Sigmoid colon (tissue), 7 donors: ENCODE results near the gene IGFL2. TPM values are rescaled to one million over a fixed set of nuclear protein-coding genes. Genes with fewer than 3 reads are reported as not detected.

Source experiments
- DNase-seq: peaks from one replicate; pipeline ENCODE4 v3.0.0-alpha.2; 2019
- H3K27ac ChIP-seq, 4 donors: fragments of 200-600 bp; sonication (generic); one replicate each; pipeline ENCODE4 v1.5.1; 2016 to 2019; ENCODE audit warnings: mild to moderate bottlenecking in 1 of 4
- H3K27me3 ChIP-seq, 3 donors: fragments of 200-600 bp; sonication (generic); one replicate each; pipeline ENCODE4 v1.5.1; 2019; ENCODE audit warnings: mild to moderate bottlenecking in 1 of 3
- H3K36me3 ChIP-seq, 4 donors: fragments of 200-600 bp; sonication (generic); one replicate each; pipeline ENCODE4 v1.5.1; 2016 to 2019
- H3K4me1 ChIP-seq, 4 donors: fragments of 200-600 bp; sonication (generic); one replicate each; pipeline ENCODE4 v1.5.1; 2017 to 2019
- H3K4me3 ChIP-seq, 4 donors: fragments of 200-600 bp; sonication (generic); one replicate each; pipeline ENCODE4 v1.5.1; 2017 to 2019; ENCODE audit warnings: mild to moderate bottlenecking in 2 of 4, moderate library complexity in 1 of 4
- H3K9me3 ChIP-seq, 4 donors: fragments of 200-600 bp in 3 of 4; sonication (generic) in 3 of 4; one replicate each; pipeline versions ENCODE4 v1.5.1 to v1.6.1; 2013 to 2019
- EP300 ChIP-seq, 4 donors: sonication (generic); formaldehyde crosslinking; IDR thresholded peaks; one replicate each; pipeline ENCODE4 v1.6.1; 2017; ENCODE audit warnings: antibody characterized with exemption in 4 of 4
- POLR2A ChIP-seq, 2 donors: fragments of 450-650 bp; IDR thresholded peaks; one replicate each; pipeline ENCODE4 v1.6.1; 2016; ENCODE audit warnings: antibody characterized with exemption in 2 of 2, mild to moderate bottlenecking in 2 of 2, moderate library complexity in 2 of 2
- POLR2AphosphoS5 ChIP-seq, 4 donors: sonication (generic); formaldehyde crosslinking; IDR thresholded peaks; one replicate each; pipeline ENCODE4 v1.6.1; 2017; ENCODE audit warnings: antibody characterized with exemption in 4 of 4
- WGBS, 2 donors: extraction: QIAGEN DNeasy Blood & Tissue Kit; methylation state at CpG; one replicate each; pipeline ENCODE4 v1.1.7; 2013; 5-methylcytosine and 5-hydroxymethylcytosine counted together
- intact Hi-C: fragments of 100-400 bp; cut with DNase I; formaldehyde crosslinking; loops from one replicate; pipeline ENCODE4 v1.15.1; 2023
- polyA plus RNA-seq, 3 donors: library from polyadenylated mRNA; stranded (reverse); fragments of 200-250 nt; gene quantifications; one replicate each; pipeline ENCODE4 v1.2.3, GENCODE V29; 2013
- total RNA-seq, 4 donors: library from RNA; depleted of rRNA; stranded (reverse); fragments of >200 nt; gene quantifications; one replicate each; pipeline ENCODE4 v1.1.0, GENCODE V29; 2016
- TF ChIP-seq, protein P1 (sequence below), 4 experiments: fragments of 450-650 bp in 3 of 4; fragments of 200-600 bp in 1 of 4; IDR thresholded peaks; one replicate each; pipeline ENCODE4 v1.5.1; 2016 to 2019; ENCODE audit warnings: antibody characterized with exemption in 4 of 4, mild to moderate bottlenecking in 3 of 4, moderate library complexity in 2 of 4
- donor health status: healthy with polysubstance abuse.
- donor health status: Bipolar disorder and iron deficiency.
- donor health status: healthy.

IGFL2 gene
- total and polyA plus RNA-seq, 7 donors: 0.49 to 1.8 (median 1.1) TPM; not detected in 4

DNA sequence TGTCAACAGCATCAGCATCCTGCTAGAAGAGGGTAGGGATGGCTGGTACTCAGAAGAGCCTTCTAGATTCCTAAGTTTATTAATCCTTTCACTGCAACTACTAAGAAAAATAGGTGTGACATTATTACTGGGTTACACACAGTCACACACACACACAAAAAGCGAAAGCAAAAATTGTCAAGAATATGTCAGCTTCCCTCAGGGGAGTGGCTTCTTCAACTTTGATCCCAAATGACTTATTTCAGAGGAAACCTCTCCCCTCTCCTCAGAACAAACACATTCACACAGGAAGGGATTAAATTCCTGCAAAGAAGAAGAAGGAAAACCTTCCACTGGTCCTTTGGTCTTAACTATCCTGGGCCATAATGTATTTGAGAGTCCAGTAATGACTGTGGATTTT is 61.4 kb downstream of the IGFL2 start:
- 34 to 64% methylated on average over 1 of the region's 1 CpG for WGBS, 2 donors

DNA sequence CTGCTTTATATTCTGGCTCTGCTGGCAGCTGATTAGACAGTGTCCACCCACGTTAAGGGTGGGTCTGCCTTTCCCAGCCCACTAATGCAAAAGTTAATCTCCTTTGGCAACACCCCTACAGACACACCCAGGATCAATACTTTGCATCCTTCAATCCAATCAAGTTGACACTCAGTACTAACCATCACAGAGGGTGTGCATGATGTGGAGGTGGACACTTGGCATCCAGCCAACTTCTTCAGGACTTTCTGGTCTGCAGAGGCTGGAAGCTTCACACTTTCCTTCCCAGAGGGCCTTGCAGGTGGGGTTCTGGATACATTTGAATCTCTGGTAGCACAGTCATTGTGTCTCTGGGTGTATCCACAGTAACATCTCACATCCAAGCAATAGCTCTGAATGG is 62.6 kb downstream of the IGFL2 start:
- no peak for DNase-seq
- Histone ChIP-seq H3K4me3 (no peak overlapping the region), H3K27me3 (peaks cover 0 to 6% (median 0%) of the 10 kb centered on the region in 3 donors), H3K27ac (peak overlapping the region in 1 of 4 donors; percentile 70), H3K36me3 (no peaks in the 10 kb centered on the region), H3K4me1 (peaks cover 0 to 9% (median 7%) of the 10 kb centered on the region in 4 donors), H3K9me3 (no peaks in the 10 kb centered on the region)
- 40 to 60% methylated on average over 1 of the region's 1 CpG for WGBS, 2 donors
- intact Hi-C loops: no loop called here
- TF ChIP-seq POLR2A (IDR thresholded peaks at IDR 0.05): no peak
- no peak for TF ChIP-seq EP300 (IDR thresholded peaks at IDR 0.05)
- TF ChIP-seq POLR2AphosphoS5 (IDR thresholded peaks at IDR 0.05): no peak
- TF ChIP-seq, protein P1, sequence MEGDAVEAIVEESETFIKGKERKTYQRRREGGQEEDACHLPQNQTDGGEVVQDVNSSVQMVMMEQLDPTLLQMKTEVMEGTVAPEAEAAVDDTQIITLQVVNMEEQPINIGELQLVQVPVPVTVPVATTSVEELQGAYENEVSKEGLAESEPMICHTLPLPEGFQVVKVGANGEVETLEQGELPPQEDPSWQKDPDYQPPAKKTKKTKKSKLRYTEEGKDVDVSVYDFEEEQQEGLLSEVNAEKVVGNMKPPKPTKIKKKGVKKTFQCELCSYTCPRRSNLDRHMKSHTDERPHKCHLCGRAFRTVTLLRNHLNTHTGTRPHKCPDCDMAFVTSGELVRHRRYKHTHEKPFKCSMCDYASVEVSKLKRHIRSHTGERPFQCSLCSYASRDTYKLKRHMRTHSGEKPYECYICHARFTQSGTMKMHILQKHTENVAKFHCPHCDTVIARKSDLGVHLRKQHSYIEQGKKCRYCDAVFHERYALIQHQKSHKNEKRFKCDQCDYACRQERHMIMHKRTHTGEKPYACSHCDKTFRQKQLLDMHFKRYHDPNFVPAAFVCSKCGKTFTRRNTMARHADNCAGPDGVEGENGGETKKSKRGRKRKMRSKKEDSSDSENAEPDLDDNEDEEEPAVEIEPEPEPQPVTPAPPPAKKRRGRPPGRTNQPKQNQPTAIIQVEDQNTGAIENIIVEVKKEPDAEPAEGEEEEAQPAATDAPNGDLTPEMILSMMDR (IDR thresholded peaks at IDR 0.05): no peak

More for the DNA sequence above, 61.4 kb downstream of the IGFL2 start:
- Histone ChIP-seq H3K27me3 (peaks cover 0 to 6% (median 0%) of the 10 kb centered on the region in 3 donors), H3K4me1 (peaks cover 0 to 9% (median 7%) of the 10 kb centered on the region in 4 donors), H3K27ac (no peak overlapping the region), H3K4me3 (no peak overlapping the region), H3K9me3 (no peaks in the 10 kb centered on the region), H3K36me3 (no peaks in the 10 kb centered on the region)
- TF ChIP-seq EP300 (IDR thresholded peaks at IDR 0.05) (no peak), POLR2AphosphoS5 (IDR thresholded peaks at IDR 0.05) (no peak), POLR2A (IDR thresholded peaks at IDR 0.05) (no peak)
- TF ChIP-seq, protein P1 (IDR thresholded peaks at IDR 0.05): no peak
- no peak for DNase-seq
- intact Hi-C loops: no loop called here

Other genes starting within 250 kb of the IGFL2 start
- gene MYPOP, start 245.6 kb upstream of the IGFL2 start, total RNA-seq: 1 to 10 TPM; 1.8 to 6.1 (median 3.0) TPM
- 1 to 10 TPM; 6.2 to 8.3 (median 6.6) TPM for gene MYPOP, start 245.6 kb upstream of the IGFL2 start, polyA plus RNA-seq
- gene NANOS2, start 233.5 kb upstream of the IGFL2 start, total RNA-seq: not detected
- gene NANOS2, start 233.5 kb upstream of the IGFL2 start, polyA plus RNA-seq: under 1 TPM in 2 of 3 donors, not detected in 1; 0.46 to 0.60 TPM
- gene NOVA2, start 174.4 kb upstream of the IGFL2 start, total RNA-seq: 1 to 10 TPM in 2 of 4 donors, under 1 TPM in 2; 0.36 to 3.0 (median 1.2) TPM
- gene NOVA2, start 174.4 kb upstream of the IGFL2 start, polyA plus RNA-seq: 1 to 10 TPM in 1 of 3 donors, under 1 TPM in 2; 0.23 to 1.1 (median 0.60) TPM
- gene CCDC61, start 152.8 kb upstream of the IGFL2 start, total RNA-seq: 10 to 100 TPM in 2 of 4 donors, 1 to 10 TPM in 2; 5.0 to 15.2 (median 8.0) TPM
- 10 to 100 TPM in 2 of 3 donors, 1 to 10 TPM in 1; 9.6 to 16.3 (median 10.9) TPM for gene CCDC61, start 152.8 kb upstream of the IGFL2 start, polyA plus RNA-seq
- gene PGLYRP1, start 125.2 kb upstream of the IGFL2 start, total RNA-seq: not detected
- gene PGLYRP1, start 125.2 kb upstream of the IGFL2 start, polyA plus RNA-seq: under 1 TPM in 1 of 3 donors, not detected in 2; 0.12 TPM
- not detected for gene IGFL4, start 107.2 kb upstream of the IGFL2 start, total RNA-seq
- not detected for gene IGFL4, start 107.2 kb upstream of the IGFL2 start, polyA plus RNA-seq
- not detected for gene IGFL3, start 23.6 kb upstream of the IGFL2 start, total RNA-seq
- not detected for gene IGFL3, start 23.6 kb upstream of the IGFL2 start, polyA plus RNA-seq
- not detected for gene IGFL1, start 81.5 kb downstream of the IGFL2 start, total RNA-seq
- gene IGFL1, start 81.5 kb downstream of the IGFL2 start, polyA plus RNA-seq: not detected
- 100 to 1,000 TPM in 2 of 4 donors, 10 to 100 TPM in 2; 63.0 to 310 (median 121) TPM for gene HIF3A, start 148.8 kb downstream of the IGFL2 start, total RNA-seq
- 10 to 100 TPM in 1 of 3 donors, 1 to 10 TPM in 2; 1.8 to 26.6 (median 7.2) TPM for gene HIF3A, start 148.8 kb downstream of the IGFL2 start, polyA plus RNA-seq
- gene PPP5C, start 198.8 kb downstream of the IGFL2 start, total RNA-seq: 10 to 100 TPM; 37.1 to 61.5 (median 46.5) TPM
- gene PPP5C, start 198.8 kb downstream of the IGFL2 start, polyA plus RNA-seq: 10 to 100 TPM; 27.6 to 62.3 (median 37.7) TPM